Measurements from ENCODE around the gene NXF1. TPM values are rescaled to one million over a fixed set of nuclear protein-coding genes. Genes with fewer than 3 reads are reported as not detected.

Gene NXF1
- total and polyA plus RNA-seq, 2 of the 13 experiments (the other 11 are each of a cell fraction or from before 2014, with no cell fraction given): 30.4 to 30.9 TPM

- TF ChIP-seq ZNF710 (CRISPR knock-in tag; IDR thresholded peaks at IDR 0.05; ENCODE audit: borderline replicate concordance): 0 out of 2 replicates have a peak, but pooled peaks have one; percentile 20
- TF ChIP-seq FOXP1 (IDR thresholded peaks at IDR 0.05): no peak
- no peak for TF ChIP-seq FOXP1 (CRISPR knock-in tag; IDR thresholded peaks at IDR 0.05)
- TF ChIP-seq JUNB (CRISPR knock-in tag; IDR thresholded peaks at IDR 0.05; ENCODE audit: borderline replicate concordance): peak; percentile 41; the same call in 1 of the 2 replicates
- TF ChIP-seq KAT2B (IDR thresholded peaks at IDR 0.05; ENCODE audit: borderline replicate concordance, low read depth, low read length): no peak
- TF ChIP-seq ZNF18 (CRISPR knock-in tag; IDR thresholded peaks at IDR 0.05; ENCODE audit: insufficient replicate concordance): no peak
- no peak for TF ChIP-seq ZNF292 (CRISPR knock-in tag; IDR thresholded peaks at IDR 0.05; ENCODE audit: borderline replicate concordance, low read depth)
- no peak for TF ChIP-seq BCL6 (CRISPR knock-in tag; IDR thresholded peaks at IDR 0.05)
- no peak for TF ChIP-seq FOSL1 (CRISPR knock-in tag; IDR thresholded peaks at IDR 0.05; ENCODE audit: borderline replicate concordance)
- no peak for TF ChIP-seq FOXC1 (CRISPR knock-in tag; IDR thresholded peaks at IDR 0.05; ENCODE audit: borderline replicate concordance)
- no peak for TF ChIP-seq ZNF205 (CRISPR knock-in tag; IDR thresholded peaks at IDR 0.05)
- TF ChIP-seq ZNF549 (CRISPR knock-in tag; IDR thresholded peaks at IDR 0.05): no peak
- no peak for TF ChIP-seq ZSCAN31 (CRISPR knock-in tag; IDR thresholded peaks at IDR 0.05; ENCODE audit: low read depth)
- no peak for TF ChIP-seq ZUFSP (CRISPR knock-in tag; IDR thresholded peaks at IDR 0.05; ENCODE audit: borderline replicate concordance)
- TF ChIP-seq NCOR1 (IDR thresholded peaks at IDR 0.05; ENCODE audit: borderline replicate concordance, low read length): no peak
- TF ChIP-seq TAF15 (IDR thresholded peaks at IDR 0.05; ENCODE audit: low read depth, low read length, poor library complexity, severe bottlenecking): no peak
- TF ChIP-seq SIN3A (IDR thresholded peaks at IDR 0.05; ENCODE audit: borderline replicate concordance, low read depth, low read length): 0 out of 2 replicates have a peak, but pooled peaks have one; percentile 13
- TF ChIP-seq ZNF512B (CRISPR knock-in tag; IDR thresholded peaks at IDR 0.05; ENCODE audit: borderline replicate concordance): 0 out of 2 replicates have a peak, but pooled peaks have one; percentile 39
- TF ChIP-seq ZNF3 (CRISPR knock-in tag; IDR thresholded peaks at IDR 0.05): no peak
- TF ChIP-seq KAT8 (CRISPR knock-in tag; IDR thresholded peaks at IDR 0.05): no peak
- no peak for TF ChIP-seq THYN1 (CRISPR knock-in tag; IDR thresholded peaks at IDR 0.05; ENCODE audit: borderline replicate concordance, low read depth)
Measured at GRCh38 chr11:62850911-62851806, 45.9 kb upstream of the NXF1 start (continued).
